Retinal pigment epithelial cell (primary cell): ENCODE results near the gene RPTOR.

Experiments used
- DNase-seq: peaks from one replicate; pipeline ENCODE4 v3.0.0-alpha.2; 2010; ENCODE audit warnings: low read depth
- H3K4me3 ChIP-seq: 2 replicates; pipeline ENCODE4 v1.5.1; 2011; ENCODE audit warnings: mild to moderate bottlenecking, low read length, control low read depth, moderate library complexity
- TF ChIP-seq, protein P1 (sequence below): conservative IDR thresholded peaks from 2 replicates; pipeline ENCODE4 v1.5.1; 2011; ENCODE audit warnings: low read depth, low read length, control low read depth, inconsistent platforms

RPTOR gene

DNA sequence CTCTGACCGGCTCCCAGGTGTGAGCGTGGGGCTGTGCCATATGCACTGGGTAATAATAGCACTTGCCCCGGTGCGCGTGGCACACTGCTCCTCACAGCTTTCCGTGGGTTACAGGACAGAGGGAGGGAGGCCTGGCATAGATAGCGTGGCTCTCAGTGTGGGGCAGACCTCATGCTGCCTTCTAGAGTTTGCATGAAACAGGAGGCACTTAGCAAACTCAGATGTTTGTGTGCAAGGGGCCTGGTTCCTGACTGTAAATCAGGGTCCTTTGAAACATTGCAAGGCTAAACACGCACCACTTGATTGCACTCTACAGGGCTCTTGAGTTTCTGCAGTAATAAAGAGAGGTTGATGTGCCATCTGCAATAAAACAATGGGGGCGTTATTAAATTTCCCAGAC, 101.7 kb downstream of the RPTOR start:
- no peak overlapping the region for H3K4me3 ChIP-seq
- no peak for DNase-seq
- TF ChIP-seq, protein P1, sequence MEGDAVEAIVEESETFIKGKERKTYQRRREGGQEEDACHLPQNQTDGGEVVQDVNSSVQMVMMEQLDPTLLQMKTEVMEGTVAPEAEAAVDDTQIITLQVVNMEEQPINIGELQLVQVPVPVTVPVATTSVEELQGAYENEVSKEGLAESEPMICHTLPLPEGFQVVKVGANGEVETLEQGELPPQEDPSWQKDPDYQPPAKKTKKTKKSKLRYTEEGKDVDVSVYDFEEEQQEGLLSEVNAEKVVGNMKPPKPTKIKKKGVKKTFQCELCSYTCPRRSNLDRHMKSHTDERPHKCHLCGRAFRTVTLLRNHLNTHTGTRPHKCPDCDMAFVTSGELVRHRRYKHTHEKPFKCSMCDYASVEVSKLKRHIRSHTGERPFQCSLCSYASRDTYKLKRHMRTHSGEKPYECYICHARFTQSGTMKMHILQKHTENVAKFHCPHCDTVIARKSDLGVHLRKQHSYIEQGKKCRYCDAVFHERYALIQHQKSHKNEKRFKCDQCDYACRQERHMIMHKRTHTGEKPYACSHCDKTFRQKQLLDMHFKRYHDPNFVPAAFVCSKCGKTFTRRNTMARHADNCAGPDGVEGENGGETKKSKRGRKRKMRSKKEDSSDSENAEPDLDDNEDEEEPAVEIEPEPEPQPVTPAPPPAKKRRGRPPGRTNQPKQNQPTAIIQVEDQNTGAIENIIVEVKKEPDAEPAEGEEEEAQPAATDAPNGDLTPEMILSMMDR: no peak

DNA sequence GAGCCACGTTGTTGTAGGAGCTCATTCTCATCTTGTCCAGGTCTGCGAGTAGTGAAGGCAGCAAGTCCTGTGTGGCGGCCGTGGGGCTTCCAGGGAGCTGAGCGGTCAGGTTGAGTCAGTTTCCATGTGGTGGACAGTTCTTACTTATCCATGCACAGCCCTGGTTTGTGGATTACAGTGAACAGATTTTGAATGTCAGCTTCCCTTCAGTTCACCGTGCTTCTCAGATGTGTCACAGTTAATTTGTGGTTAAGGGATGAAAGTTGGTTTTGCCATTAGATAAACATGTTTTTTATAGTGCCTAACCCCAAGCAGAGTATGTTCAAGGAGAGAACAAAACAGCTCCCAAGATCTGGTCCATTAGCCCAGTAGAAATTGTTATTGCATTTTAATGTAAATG, 103.1 kb downstream of the RPTOR start:
- DNase-seq: peak; percentile 34
- TF ChIP-seq, protein P1: no peak
- no peak overlapping the region for H3K4me3 ChIP-seq

DNA sequence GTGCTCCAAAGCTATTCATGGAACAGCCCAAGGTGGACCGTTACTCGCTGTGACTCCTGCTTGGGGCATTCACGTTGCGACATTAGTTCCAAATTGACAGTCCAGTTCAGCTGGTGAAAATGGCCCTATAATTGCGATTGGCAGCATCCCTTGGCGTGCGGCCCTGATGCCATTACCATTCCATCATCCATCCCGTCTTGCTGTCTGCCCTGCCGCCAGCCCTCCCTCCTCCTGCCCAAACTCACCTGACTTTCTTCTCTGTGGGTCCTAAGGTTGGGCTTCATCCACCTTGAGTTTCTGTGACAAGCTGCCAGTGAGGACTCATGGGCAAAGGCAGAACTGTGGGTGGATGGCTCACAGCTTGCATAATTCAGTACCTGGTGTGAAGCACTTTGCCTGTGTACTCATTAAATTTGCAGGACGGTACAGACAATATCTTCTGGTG, 104.6 kb downstream of the RPTOR start:
- H3K4me3 ChIP-seq: no peak overlapping the region
- no peak for DNase-seq
- TF ChIP-seq, protein P1: no peak

DNA sequence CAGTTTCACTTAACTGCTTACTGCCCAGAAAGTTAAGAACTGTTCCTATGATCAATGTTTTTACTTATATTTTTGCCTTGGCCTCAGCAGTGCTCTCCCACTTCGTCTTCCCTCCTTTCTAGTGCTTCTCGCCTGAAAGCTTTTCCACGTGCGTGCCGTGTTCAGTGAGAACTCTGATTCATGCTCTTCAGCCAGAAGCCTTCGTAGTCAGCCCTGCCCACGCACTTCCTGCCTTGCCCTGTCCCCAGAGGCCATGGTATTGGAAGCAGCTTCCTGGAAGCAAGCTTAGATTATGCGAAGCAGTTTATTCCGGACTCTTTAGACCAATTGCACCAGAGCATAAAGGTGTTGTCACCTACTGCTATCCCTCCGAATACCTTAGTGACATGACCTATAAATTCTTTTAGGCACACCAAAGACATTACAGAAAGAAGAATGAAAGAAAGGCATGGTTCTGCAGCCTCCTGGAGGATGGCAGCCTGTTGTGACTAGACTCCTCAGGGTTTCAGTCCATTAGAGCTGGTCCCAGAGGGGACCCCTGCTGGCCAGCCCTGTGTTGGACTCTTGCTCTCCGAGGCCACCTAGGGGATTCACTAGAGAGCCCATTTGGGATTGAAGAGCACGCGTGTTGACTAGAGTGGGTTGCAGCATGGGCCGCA, 105.2 kb downstream of the RPTOR start:
- peak; percentile 17 for DNase-seq
- H3K4me3 ChIP-seq: no peak overlapping the region
- TF ChIP-seq, protein P1: peak; percentile 72

DNA sequence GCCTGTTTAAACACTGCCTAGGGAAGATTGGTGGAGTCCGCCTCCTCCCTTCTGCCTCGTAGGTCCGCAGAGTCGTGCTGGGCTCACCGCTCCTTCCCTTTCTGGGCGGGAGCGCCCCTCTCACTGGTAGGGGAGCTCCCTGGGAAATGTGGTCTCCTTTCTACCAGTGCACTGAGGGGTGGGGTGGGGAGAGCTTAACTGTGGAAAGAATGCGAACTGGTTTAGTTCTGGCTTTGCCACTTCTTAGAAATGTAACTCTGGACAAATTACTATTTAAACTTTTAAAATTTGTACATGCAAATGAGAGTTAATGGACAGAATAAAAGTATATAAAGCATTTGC, 105.7 kb downstream of the RPTOR start:
- TF ChIP-seq, protein P1: no peak
- DNase-seq: no peak
- no peak overlapping the region for H3K4me3 ChIP-seq

GRCh38 chr17:80650751-80651518, 106.3 kb downstream of the RPTOR start:
- TF ChIP-seq, protein P1: no peak
- H3K4me3 ChIP-seq: no peak overlapping the region
- no peak for DNase-seq
